MCF 10A (cell line): ENCODE data around the gene RALA. TPM values are rescaled to one million over a fixed set of nuclear protein-coding genes. Genes with fewer than 3 reads are reported as not detected.
A peak's percentile ranks its signal among the peaks of the same experiment; 100 is the strongest.

Source experiments
- BruUV-seq: library from RNA; stranded (reverse); fragments of 400-500 nt; replicated peaks from 2 replicates; lab custom pipeline; 2021; lab: Mats Ljungman, UMichigan
- CTCF ChIA-PET: fragments of 300-600 bp; sonication (Branson Sonifier 250); formaldehyde crosslinking; extraction: SDS; loops from one replicate; lab custom pipeline; 2021; ENCODE audit warnings: antibody characterized with exemption, inconsistent platforms; lab: Yijun Ruan, JAX
- POLR2A ChIA-PET: fragments of 300-600, 350-650 bp; sonication (Branson Sonifier 250); formaldehyde crosslinking; extraction: SDS; loops from one replicate; lab custom pipeline; 2020; ENCODE audit warnings: antibody characterized with exemption, inconsistent platforms; lab: Yijun Ruan, JAX
- DNase-seq: peaks from one replicate; pipeline ENCODE4 v3.0.0-alpha.2; 2018; ENCODE audit not compliant: unreplicated experiment
- H3K27ac Mint-ChIP-seq: one replicate; pipeline ENCODE4 v1.8.0; 2022; ENCODE audit warnings: mild to moderate bottlenecking, low read depth, mixed read lengths; ENCODE audit not compliant: unreplicated experiment
- H3K27me3 Mint-ChIP-seq: one replicate; pipeline ENCODE4 v1.8.0; 2022; ENCODE audit warnings: mixed read lengths; ENCODE audit not compliant: insufficient read depth, unreplicated experiment
- H3K36me3 Mint-ChIP-seq: one replicate; pipeline ENCODE4 v1.8.0; 2022; ENCODE audit warnings: mild to moderate bottlenecking, moderate library complexity, mixed read lengths; ENCODE audit not compliant: insufficient read depth, unreplicated experiment
- H3K4me1 Mint-ChIP-seq: one replicate; pipeline ENCODE4 v1.8.0; 2022; ENCODE audit warnings: mixed read lengths; ENCODE audit not compliant: insufficient read depth, unreplicated experiment
- H3K4me3 Mint-ChIP-seq: one replicate; pipeline ENCODE4 v1.8.0; 2022; ENCODE audit warnings: mild to moderate bottlenecking, moderate library complexity, mixed read lengths; ENCODE audit not compliant: unreplicated experiment
- H3K9me3 Mint-ChIP-seq: one replicate; pipeline ENCODE4 v1.8.0; 2022; ENCODE audit warnings: mixed read lengths; ENCODE audit not compliant: unreplicated experiment
- intact Hi-C: fragments of 100-400 bp; cut with micrococcal nuclease; formaldehyde crosslinking; loops from 2 replicates; pipeline ENCODE4 v1.14.1; 2022
- total RNA-seq: library from RNA; stranded (reverse); gene quantifications from 2 replicates; pipeline ENCODE4 v1.2.3, GENCODE V29; 2022
- TF ChIP-seq, protein P1 (sequence below): fragments of 200-600 bp; IDR thresholded peaks from one replicate; pipeline ENCODE4 v1.8.0; 2022; ENCODE audit warnings: antibody characterized with exemption, mild to moderate bottlenecking; ENCODE audit not compliant: unreplicated experiment

RALA gene
- total RNA-seq, 1 experiment from 2014 or later, result 34.1 TPM

DNA sequence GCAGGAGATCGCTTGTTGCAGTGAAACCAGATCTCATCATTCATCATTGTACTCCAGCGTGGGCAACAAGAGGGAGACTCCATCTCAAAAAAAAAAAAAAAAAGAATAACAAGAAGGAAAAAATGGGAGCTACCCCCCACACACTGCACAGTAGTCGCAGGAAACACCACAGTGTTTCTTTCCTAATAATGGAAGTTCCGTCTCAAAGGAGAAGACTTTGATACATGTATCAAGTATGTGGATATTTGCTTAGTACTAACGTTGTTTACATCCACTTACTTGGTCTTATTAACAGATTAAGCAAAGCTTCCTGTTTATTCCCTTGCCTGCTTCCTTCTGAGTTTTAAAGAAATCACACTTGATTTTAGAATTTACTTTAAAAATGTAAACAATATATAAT, 35.0 kb upstream of the RALA start:
- POLR2A ChIA-PET, result interaction anchor here (0.6 to 1.8 kb wide), 5 partner anchors 8 to 160 kb away, joined by 3 to 5 read pairs (median 4); partner anchors contain the start of gene RALA

GRCh38 chr7:39589323-39590111, 33.9 kb upstream of the RALA start:
- Mint-ChIP-seq H3K9me3 (no peaks in the 10 kb centered on the region), H3K4me1 (peaks cover 14% of the 10 kb centered on the region), H3K36me3 (no peaks in the 10 kb centered on the region), H3K27ac (no peak overlapping the region), H3K4me3 (no peak overlapping the region), H3K27me3 (no peaks in the 10 kb centered on the region)
- ChIA-PET CTCF (interaction anchor here (1.1 to 2.9 kb wide), 4 partner anchors 10 to 159 kb away, joined by 5 to 32 read pairs (median 10); no protein-coding TSS in a partner anchor), POLR2A (interaction anchor here (1.1 to 1.4 kb wide), 5 partner anchors 9 to 143 kb away, joined by 3 to 5 read pairs (median 4); no protein-coding TSS in a partner anchor)
- BruUV-seq, result no TSS peak
- intact Hi-C loops, result no loop called here
- TF ChIP-seq, protein P1, sequence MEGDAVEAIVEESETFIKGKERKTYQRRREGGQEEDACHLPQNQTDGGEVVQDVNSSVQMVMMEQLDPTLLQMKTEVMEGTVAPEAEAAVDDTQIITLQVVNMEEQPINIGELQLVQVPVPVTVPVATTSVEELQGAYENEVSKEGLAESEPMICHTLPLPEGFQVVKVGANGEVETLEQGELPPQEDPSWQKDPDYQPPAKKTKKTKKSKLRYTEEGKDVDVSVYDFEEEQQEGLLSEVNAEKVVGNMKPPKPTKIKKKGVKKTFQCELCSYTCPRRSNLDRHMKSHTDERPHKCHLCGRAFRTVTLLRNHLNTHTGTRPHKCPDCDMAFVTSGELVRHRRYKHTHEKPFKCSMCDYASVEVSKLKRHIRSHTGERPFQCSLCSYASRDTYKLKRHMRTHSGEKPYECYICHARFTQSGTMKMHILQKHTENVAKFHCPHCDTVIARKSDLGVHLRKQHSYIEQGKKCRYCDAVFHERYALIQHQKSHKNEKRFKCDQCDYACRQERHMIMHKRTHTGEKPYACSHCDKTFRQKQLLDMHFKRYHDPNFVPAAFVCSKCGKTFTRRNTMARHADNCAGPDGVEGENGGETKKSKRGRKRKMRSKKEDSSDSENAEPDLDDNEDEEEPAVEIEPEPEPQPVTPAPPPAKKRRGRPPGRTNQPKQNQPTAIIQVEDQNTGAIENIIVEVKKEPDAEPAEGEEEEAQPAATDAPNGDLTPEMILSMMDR, result no peak
- DNase-seq, result peak; percentile 86

More for the DNA sequence above, 35.0 kb upstream of the RALA start:
- Mint-ChIP-seq H3K9me3 (no peaks in the 10 kb centered on the region), H3K27ac (no peak overlapping the region), H3K4me3 (no peak overlapping the region), H3K36me3 (no peaks in the 10 kb centered on the region), H3K27me3 (no peaks in the 10 kb centered on the region), H3K4me1 (peaks cover 14% of the 10 kb centered on the region)
- DNase-seq, result no peak
- no TSS peak for BruUV-seq
- CTCF ChIA-PET, result interaction anchor here (0.6 to 2.9 kb wide), 6 partner anchors 9 to 1994 kb away, joined by 3 to 32 read pairs (median 4); partner anchors contain the start of genes MPLKIP and SUGCT
- TF ChIP-seq, protein P1, result no peak
- intact Hi-C loops, result no loop called here

DNA sequence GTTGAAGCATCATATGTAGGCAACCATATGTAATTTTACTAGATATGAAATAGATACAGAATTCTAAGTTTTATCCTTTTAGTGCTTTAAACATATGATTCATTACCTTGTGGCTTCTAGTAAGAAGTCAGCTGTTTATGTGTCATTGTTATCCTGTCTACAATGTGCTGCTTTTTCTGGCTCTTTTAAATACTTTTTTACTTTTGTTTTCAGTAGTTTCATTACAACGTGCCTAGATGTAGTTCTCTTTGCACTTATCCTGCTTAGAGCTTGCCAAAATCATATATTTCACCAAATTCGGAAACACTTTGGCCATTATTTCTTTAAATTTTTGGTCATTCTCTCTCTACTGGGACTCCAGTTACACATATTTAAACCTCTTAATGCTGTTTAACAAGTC, 30.8 kb upstream of the RALA start:
- H3K4me1 Mint-ChIP-seq, result peaks cover 14% of the 10 kb centered on the region
- H3K27ac Mint-ChIP-seq, result peak overlapping the region; percentile 81
- no peaks in the 10 kb centered on the region for H3K27me3 Mint-ChIP-seq
- no peaks in the 10 kb centered on the region for H3K36me3 Mint-ChIP-seq
- TF ChIP-seq, protein P1, result no peak
- intact Hi-C loops, result no loop called here
- H3K4me3 Mint-ChIP-seq, result peak overlapping the region; percentile 12
- H3K9me3 Mint-ChIP-seq, result no peaks in the 10 kb centered on the region
- CTCF ChIA-PET, result interaction anchor here (0.6 to 4.1 kb wide), 3 partner anchors 13 to 1863 kb away, joined by 3 to 29 read pairs (median 3); no protein-coding TSS in a partner anchor
- POLR2A ChIA-PET, result interaction anchor here (1.5 to 1.9 kb wide), 2 partner anchors 16 to 32 kb away, joined by 3 to 8 read pairs; partner anchors contain the start of gene RALA
- no TSS peak for BruUV-seq
- DNase-seq, result peak; percentile 9

- no peaks in the 10 kb centered on the region for H3K36me3 Mint-ChIP-seq
- H3K9me3 Mint-ChIP-seq, result no peaks in the 10 kb centered on the region
- CTCF ChIA-PET, result interaction anchor here (0.6 to 4.1 kb wide), 6 partner anchors 14 to 1555 kb away, joined by 3 to 29 read pairs (median 4); no protein-coding TSS in a partner anchor
- TF ChIP-seq, protein P1, result no peak
- H3K4me1 Mint-ChIP-seq, result peaks cover 7% of the 10 kb centered on the region
- no peaks in the 10 kb centered on the region for H3K27me3 Mint-ChIP-seq
- no peak overlapping the region for H3K4me3 Mint-ChIP-seq
- DNase-seq, result no peak
- no TSS peak for BruUV-seq
- POLR2A ChIA-PET, result no interaction called here
- intact Hi-C loops, result no loop called here
- no peak overlapping the region for H3K27ac Mint-ChIP-seq
These were observed 28.3 kb upstream of the RALA start for GRCh38 chr7:39594988-39595620.
